Measurements from ENCODE around the gene ORAI2. TPM values are rescaled to one million over a fixed set of nuclear protein-coding genes. Genes with fewer than 3 reads are reported as not detected.
A peak's percentile ranks its signal among the peaks of the same experiment; 100 is the strongest.
"Not testable (repeated sequence)": the region's sequence is repeated elsewhere in the genome, so short reads cannot be mapped to it uniquely, and the experiment has no call there.

ORAI2 gene
- total and polyA plus RNA-seq, 10 donors = 31.5 to 146 (median 81.0) TPM

GRCh38 chr7:102494473-102495149 lies 61.2 kb downstream of the ORAI2 start:
- H3K27ac ChIP-seq; intact Hi-C loops (cut with DNase I; ENCODE audit: low total_unique reads); H3K36me3 ChIP-seq; H3K9me3 ChIP-seq; H3K4me3 ChIP-seq; H3K27me3 ChIP-seq (replicated peaks in 1 of 7); H3K4me1 ChIP-seq; DNase-seq: not testable (repeated sequence)
- WGBS, 5 donors = no CpG with 5 or more reads among the region's 67 CpGs

DNA sequence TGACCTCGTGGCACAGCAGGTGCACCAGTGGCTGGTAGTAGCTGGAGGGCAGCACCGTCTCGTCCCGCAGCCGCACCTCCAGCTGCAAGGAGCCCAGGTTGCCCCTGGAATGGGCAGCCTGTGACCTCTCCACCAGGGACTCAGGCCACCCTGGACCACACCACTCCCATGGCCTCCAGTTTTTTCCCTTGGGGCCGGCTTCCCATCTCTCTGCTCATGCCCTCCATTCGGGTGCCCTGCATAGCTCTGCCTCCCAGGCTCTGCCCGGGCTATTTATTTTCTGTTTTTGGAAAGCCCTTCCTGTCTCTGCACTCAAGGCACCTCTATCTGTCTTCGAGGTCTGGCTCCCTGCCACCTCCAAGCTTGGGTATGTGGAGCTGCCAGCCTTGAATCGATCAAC lies 63.5 kb downstream of the ORAI2 start:
- H3K9me3 ChIP-seq; H3K27ac ChIP-seq; H3K4me1 ChIP-seq; H3K36me3 ChIP-seq; H3K4me3 ChIP-seq; H3K27me3 ChIP-seq (replicated peaks in 1 of 7); intact Hi-C loops (cut with DNase I; ENCODE audit: low total_unique reads): not testable (repeated sequence)
- WGBS, 5 donors = 71 to 90% (median 78%) methylated on average over 3 of the region's 10 CpGs
- peak; percentile 19 for DNase-seq

DNA sequence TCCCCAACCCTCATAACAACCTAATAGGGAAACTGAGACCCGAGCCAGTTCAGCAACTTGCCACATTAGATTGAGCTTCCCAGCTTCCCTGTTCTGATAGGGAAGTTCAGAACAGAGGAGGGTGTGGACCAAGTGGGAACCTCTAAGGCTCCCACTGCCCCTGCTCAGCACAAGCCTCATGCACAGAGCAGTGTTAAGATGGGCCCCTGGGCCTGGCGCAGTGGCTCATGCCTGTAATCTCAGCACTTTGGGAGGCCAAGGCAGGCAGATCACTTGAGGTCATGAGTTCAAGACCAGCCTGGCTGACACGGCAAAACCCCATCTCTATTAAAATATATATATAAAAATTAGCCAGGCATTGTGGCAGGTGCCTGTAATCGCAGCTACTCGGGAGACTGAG lies 63.9 kb downstream of the ORAI2 start:
- intact Hi-C loops (cut with DNase I; ENCODE audit: low total_unique reads) = not testable (repeated sequence)

GRCh38 chr7:102498321-102498720 lies 64.9 kb downstream of the ORAI2 start:
- H3K4me1 ChIP-seq; H3K36me3 ChIP-seq; H3K4me3 ChIP-seq; H3K27ac ChIP-seq; intact Hi-C loops (cut with DNase I; ENCODE audit: low total_unique reads); H3K27me3 ChIP-seq (replicated peaks in 1 of 7); H3K9me3 ChIP-seq; DNase-seq: not testable (repeated sequence)
- WGBS, 5 donors = 90 to 98% (median 92%) methylated on average over 11 to 15 of the region's 16 CpGs

More for the DNA sequence above, 63.9 kb downstream of the ORAI2 start:
- not testable (repeated sequence) for H3K4me3 ChIP-seq; H3K4me1 ChIP-seq; H3K36me3 ChIP-seq; H3K27ac ChIP-seq; H3K27me3 ChIP-seq (replicated peaks in 1 of 7); H3K9me3 ChIP-seq
- 57 to 100% (median 83%) methylated on average over 1 of the region's 5 CpGs for WGBS, 5 donors
- DNase-seq = peak; percentile 46

DNA sequence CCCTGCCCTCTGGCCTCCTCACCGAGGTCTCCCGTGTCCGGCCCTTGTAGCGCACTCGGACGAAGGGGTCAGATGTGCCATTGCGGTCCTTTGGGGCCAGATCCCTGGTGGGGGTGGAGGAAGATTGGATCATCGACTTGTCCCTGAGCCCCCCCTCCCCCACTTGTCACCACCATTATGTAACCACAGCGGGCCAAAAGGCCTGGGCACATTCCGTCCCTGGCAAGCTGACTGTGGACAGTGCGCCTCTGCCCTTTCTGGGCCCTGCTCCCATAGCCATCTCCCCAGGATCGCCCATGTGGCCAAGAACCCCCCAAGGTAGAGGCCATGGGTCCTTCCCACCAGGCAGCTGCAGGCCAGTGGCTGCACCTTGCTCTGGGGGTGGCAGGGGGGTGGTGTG lies 69.8 kb downstream of the ORAI2 start:
- H3K36me3 ChIP-seq; H3K9me3 ChIP-seq; H3K4me3 ChIP-seq; intact Hi-C loops (cut with DNase I; ENCODE audit: low total_unique reads); H3K27ac ChIP-seq; H3K27me3 ChIP-seq (replicated peaks in 1 of 7); DNase-seq; H3K4me1 ChIP-seq: not testable (repeated sequence)
- no CpG with 5 or more reads among the region's 12 CpGs for WGBS, 5 donors

GRCh38 chr7:102505298-102506185 lies 72.2 kb downstream of the ORAI2 start:
- H3K4me3 ChIP-seq; H3K9me3 ChIP-seq; DNase-seq; H3K36me3 ChIP-seq; intact Hi-C loops (cut with DNase I; ENCODE audit: low total_unique reads); H3K27ac ChIP-seq; H3K27me3 ChIP-seq (replicated peaks in 1 of 7); H3K4me1 ChIP-seq: not testable (repeated sequence)
- 80 to 85% (median 83%) methylated on average over 5 of the region's 24 CpGs; no CpG with 5 or more reads in 2 of the 5 donors for WGBS, 5 donors

Small RNA genes lying within 50 kb of the gene (microRNA-seq; reads per million reads assigned to microRNA genes)
- gene MIR4467 (0 to 0.72 (median 0.35) reads per million in 3 donors), gene MIR5090 (4.8 to 7.0 (median 6.1) reads per million in 3 donors), gene MIR548O (0 reads per million in 3 donors)

Small RNA genes lying within 50 kb of the gene (small RNA-seq; reads per million reads assigned to genes)
- gene MIR548O = 0 reads per million in 4 donors

Other genes with a start within 250 kb of the ORAI2 start
- 10 to 100 TPM; 23.2 to 36.9 (median 29.4) TPM for gene SH2B2, start 146.7 kb upstream of the ORAI2 start, total RNA-seq
- gene SH2B2, start 146.7 kb upstream of the ORAI2 start, polyA plus RNA-seq = 10 to 100 TPM; 13.4 to 31.2 (median 15.5) TPM
- not detected for gene SPDYE6, start 77.1 kb upstream of the ORAI2 start, total RNA-seq
- under 1 TPM in 1 of 3 donors, not detected in 2; 0.06 TPM for gene SPDYE6, start 77.1 kb upstream of the ORAI2 start, polyA plus RNA-seq
- 10 to 100 TPM; 25.0 to 33.4 (median 28.8) TPM for gene PRKRIP1, start 37.2 kb upstream of the ORAI2 start, total RNA-seq
- 10 to 100 TPM; 27.4 to 45.7 (median 43.6) TPM for gene PRKRIP1, start 37.2 kb upstream of the ORAI2 start, polyA plus RNA-seq
- 10 to 100 TPM in 6 of 7 donors, 1 to 10 TPM in 1; 9.6 to 15.1 (median 10.7) TPM for gene ALKBH4, start 31.3 kb downstream of the ORAI2 start, total RNA-seq
- gene ALKBH4, start 31.3 kb downstream of the ORAI2 start, polyA plus RNA-seq = 10 to 100 TPM in 1 of 3 donors, 1 to 10 TPM in 2; 9.0 to 11.1 (median 9.2) TPM
- 10 to 100 TPM; 19.9 to 42.2 (median 24.1) TPM for gene LRWD1, start 31.4 kb downstream of the ORAI2 start, total RNA-seq
- gene LRWD1, start 31.4 kb downstream of the ORAI2 start, polyA plus RNA-seq = 10 to 100 TPM; 22.1 to 37.3 (median 33.7) TPM
- 10 to 100 TPM in 6 of 7 donors, 1 to 10 TPM in 1; 8.4 to 34.5 (median 30.8) TPM for gene POLR2J, start 45.3 kb downstream of the ORAI2 start, total RNA-seq
- 10 to 100 TPM; 95.6 to 98.8 (median 96.4) TPM for gene POLR2J, start 45.3 kb downstream of the ORAI2 start, polyA plus RNA-seq
- 10 to 100 TPM; 16.7 to 50.5 (median 22.7) TPM for gene RASA4B, start 84.2 kb downstream of the ORAI2 start, total RNA-seq
- 10 to 100 TPM; 18.5 to 42.2 (median 24.6) TPM for gene RASA4B, start 84.2 kb downstream of the ORAI2 start, polyA plus RNA-seq
- 10 to 100 TPM; 14.2 to 31.0 (median 25.8) TPM for gene UPK3BL2, start 110.1 kb downstream of the ORAI2 start, total RNA-seq
- 10 to 100 TPM; 11.5 to 27.4 (median 18.8) TPM for gene UPK3BL2, start 110.1 kb downstream of the ORAI2 start, polyA plus RNA-seq
- under 1 TPM in 2 of 7 donors, not detected in 5; 0.37 to 0.52 TPM for gene SPDYE2, start 117.7 kb downstream of the ORAI2 start, total RNA-seq
- gene SPDYE2, start 117.7 kb downstream of the ORAI2 start, polyA plus RNA-seq = under 1 TPM in 1 of 3 donors, not detected in 2; 0.13 TPM
- 10 to 100 TPM; 32.6 to 63.8 (median 44.3) TPM for gene POLR2J3, start 139.0 kb downstream of the ORAI2 start, total RNA-seq
- gene POLR2J3, start 139.0 kb downstream of the ORAI2 start, polyA plus RNA-seq = 10 to 100 TPM; 26.9 to 67.3 (median 40.3) TPM
- gene RASA4, start 183.2 kb downstream of the ORAI2 start, total RNA-seq = 100 to 1,000 TPM in 1 of 7 donors, 10 to 100 TPM in 6; 48.0 to 119 (median 60.6) TPM
- gene RASA4, start 183.2 kb downstream of the ORAI2 start, polyA plus RNA-seq = 10 to 100 TPM; 34.5 to 51.2 (median 38.5) TPM
- gene UPK3BL1, start 209.2 kb downstream of the ORAI2 start, total RNA-seq = 10 to 100 TPM; 18.5 to 57.4 (median 35.9) TPM
- gene UPK3BL1, start 209.2 kb downstream of the ORAI2 start, polyA plus RNA-seq = 100 to 1,000 TPM in 2 of 3 donors, 10 to 100 TPM in 1; 54.5 to 206 (median 108) TPM
- gene SPDYE2B, start 216.7 kb downstream of the ORAI2 start, total RNA-seq = not detected
- gene SPDYE2B, start 216.7 kb downstream of the ORAI2 start, polyA plus RNA-seq = not detected
- gene POLR2J2, start 238.1 kb downstream of the ORAI2 start, total RNA-seq = 10 to 100 TPM in 5 of 7 donors, 1 to 10 TPM in 2; 9.3 to 21.1 (median 11.6) TPM
- gene POLR2J2, start 238.1 kb downstream of the ORAI2 start, polyA plus RNA-seq = 1 to 10 TPM in 2 of 3 donors, under 1 TPM in 1; 0.99 to 3.5 (median 3.0) TPM